MM.1S (cell line): ENCODE data around the gene PDCD5.

ENCODE experiments used
- EZH2 ChIP-seq: fragments of 300-600 bp; sonication (generic); optimal IDR thresholded peaks from 2 replicates; pipeline ENCODE3; 2017; ENCODE audit warnings: low read depth, mild to moderate bottlenecking, antibody characterized with exemption, low read length, mixed read lengths
- TF ChIP-seq, protein P1 (sequence below): fragments of 300-600 bp; sonication (generic); IDR thresholded peaks from 2 replicates; pipeline ENCODE4 v1.5.1; 2016; ENCODE audit warnings: antibody characterized with exemption, low read length, mixed read lengths

DNA sequence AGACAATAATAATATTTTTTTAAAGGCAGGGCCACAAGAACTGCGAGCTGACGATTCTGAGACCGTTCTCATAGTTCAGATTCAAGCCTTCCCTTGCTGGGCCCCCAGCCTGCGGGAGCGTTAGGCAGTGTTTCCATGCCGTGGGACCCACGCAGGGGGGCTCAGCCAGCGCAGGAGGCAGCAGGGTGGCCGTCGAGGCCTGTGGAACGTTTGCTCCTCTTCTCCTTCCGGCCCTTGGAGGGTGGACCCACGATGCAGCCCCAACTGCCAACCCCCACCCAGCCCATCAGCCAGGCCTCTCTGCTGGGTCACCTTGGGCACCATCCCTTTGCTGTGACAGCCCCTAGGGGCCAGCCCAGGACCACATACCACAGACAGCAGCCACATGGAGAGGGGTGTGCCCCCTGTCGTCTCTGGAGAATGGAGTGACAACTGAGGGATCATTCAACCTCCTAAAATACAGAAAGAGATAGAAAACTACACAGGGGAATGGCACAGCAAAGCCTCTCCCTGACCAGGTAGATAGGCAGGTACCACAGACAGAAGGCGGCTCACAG lies 46.8 kb downstream of the PDCD5 start:
- TF ChIP-seq, protein P1, sequence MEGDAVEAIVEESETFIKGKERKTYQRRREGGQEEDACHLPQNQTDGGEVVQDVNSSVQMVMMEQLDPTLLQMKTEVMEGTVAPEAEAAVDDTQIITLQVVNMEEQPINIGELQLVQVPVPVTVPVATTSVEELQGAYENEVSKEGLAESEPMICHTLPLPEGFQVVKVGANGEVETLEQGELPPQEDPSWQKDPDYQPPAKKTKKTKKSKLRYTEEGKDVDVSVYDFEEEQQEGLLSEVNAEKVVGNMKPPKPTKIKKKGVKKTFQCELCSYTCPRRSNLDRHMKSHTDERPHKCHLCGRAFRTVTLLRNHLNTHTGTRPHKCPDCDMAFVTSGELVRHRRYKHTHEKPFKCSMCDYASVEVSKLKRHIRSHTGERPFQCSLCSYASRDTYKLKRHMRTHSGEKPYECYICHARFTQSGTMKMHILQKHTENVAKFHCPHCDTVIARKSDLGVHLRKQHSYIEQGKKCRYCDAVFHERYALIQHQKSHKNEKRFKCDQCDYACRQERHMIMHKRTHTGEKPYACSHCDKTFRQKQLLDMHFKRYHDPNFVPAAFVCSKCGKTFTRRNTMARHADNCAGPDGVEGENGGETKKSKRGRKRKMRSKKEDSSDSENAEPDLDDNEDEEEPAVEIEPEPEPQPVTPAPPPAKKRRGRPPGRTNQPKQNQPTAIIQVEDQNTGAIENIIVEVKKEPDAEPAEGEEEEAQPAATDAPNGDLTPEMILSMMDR = no peak
- TF ChIP-seq EZH2 = no peak
